Neural cell (in vitro differentiated cells): Measurements from ENCODE around the gene ILF2. TPM values are rescaled to one million over a fixed set of nuclear protein-coding genes. Genes with fewer than 3 reads are reported as not detected.

Experiments used
- H2AFZ ChIP-seq: fragments of 200-600, 300-800 bp; sonication (generic), shearing (Covaris generic); 2 replicates; pipeline ENCODE4 v1.6.0; 2014; ENCODE audit warnings: low read depth, mild to moderate bottlenecking, antibody characterized with exemption, low read length, moderate library complexity
- H3F3A ChIP-seq: fragments of 200-600 bp; shearing (Covaris generic); 2 replicates; pipeline ENCODE4 v1.6.1; 2016; ENCODE audit warnings: mild to moderate bottlenecking, moderate library complexity, mixed read lengths, antibody characterized with exemption, low read length; ENCODE audit not compliant: insufficient read depth, poor library complexity, severe bottlenecking
- H3K27ac ChIP-seq: fragments of 200-600, 300-800 bp; sonication (generic), shearing (Covaris generic); 2 replicates; pipeline ENCODE4 v1.5.1; 2014; ENCODE audit warnings: mild to moderate bottlenecking, low read length, moderate library complexity
- H3K27me3 ChIP-seq: fragments of 300-800, 200-600 bp; sonication (generic), shearing (Covaris generic); 2 replicates; pipeline ENCODE4 v1.6.0; 2014; ENCODE audit warnings: mild to moderate bottlenecking, low read depth, low read length, moderate library complexity; ENCODE audit not compliant: insufficient read depth
- H3K36me3 ChIP-seq: fragments of 300-800, 200-600 bp; sonication (generic), shearing (Covaris generic); 2 replicates; pipeline ENCODE4 v1.5.1; 2014; ENCODE audit warnings: mild to moderate bottlenecking, antibody characterized with exemption, low read length, moderate library complexity; ENCODE audit not compliant: insufficient read depth
- H3K4me2 ChIP-seq: fragments of 300-800, 200-600 bp; sonication (generic), shearing (Covaris generic); 2 replicates; pipeline ENCODE4 v1.6.0; 2014; ENCODE audit warnings: mild to moderate bottlenecking, low read length
- H3K4me3 ChIP-seq: fragments of 300-800, 200-600 bp; sonication (generic), shearing (Covaris generic); 2 replicates; pipeline ENCODE4 v1.5.1; 2014; ENCODE audit warnings: mild to moderate bottlenecking, low read length, moderate library complexity
- H3K79me2 ChIP-seq: fragments of 200-600 bp; shearing (Covaris generic); replicated peaks from 2 replicates; pipeline ENCODE4 v1.6.0; 2014; ENCODE audit warnings: mild to moderate bottlenecking, low read length, moderate library complexity; ENCODE audit not compliant: insufficient read depth
- H3K9ac ChIP-seq: fragments of 300-800, 200-600 bp; sonication (generic), shearing (Covaris generic); 2 replicates; pipeline ENCODE4 v1.6.1; 2016; ENCODE audit warnings: mild to moderate bottlenecking, low read length, mixed read lengths
- H3K9me2 ChIP-seq: fragments of 200-600 bp; shearing (Covaris generic); 2 replicates; pipeline ENCODE4 v1.6.1; 2016; ENCODE audit warnings: mild to moderate bottlenecking, low read length, mixed read lengths; ENCODE audit not compliant: insufficient read depth
- H3K9me3 ChIP-seq: fragments of 200-600, 300-800 bp; sonication (generic), shearing (Covaris generic); 2 replicates; pipeline ENCODE4 v1.6.1; 2016; ENCODE audit warnings: mild to moderate bottlenecking, mixed run types, low read length, moderate library complexity, mixed read lengths
- H4K20me1 ChIP-seq: fragments of 200-600 bp; shearing (Covaris generic); 2 replicates; pipeline ENCODE4 v1.6.1; 2016; ENCODE audit warnings: mild to moderate bottlenecking, mixed run types; ENCODE audit not compliant: insufficient read depth
- EP300 ChIP-seq: fragments of 450-650 bp; conservative IDR thresholded peaks from 2 replicates; pipeline ENCODE4 v1.6.1; 2014; ENCODE audit warnings: antibody characterized with exemption, mild to moderate bottlenecking, moderate library complexity; ENCODE audit not compliant: poor library complexity, severe bottlenecking
- EZH2 ChIP-seq: fragments of 200-600, 300-800 bp; shearing (Covaris generic), sonication (generic); IDR thresholded peaks from 2 replicates; pipeline ENCODE4 v1.6.1; 2014; ENCODE audit warnings: antibody characterized with exemption, low read length, borderline replicate concordance, mild to moderate bottlenecking; ENCODE audit not compliant: insufficient read depth, poor library complexity, severe bottlenecking
- MXI1 ChIP-seq: fragments of 450-650 bp; conservative IDR thresholded peaks from 2 replicates; pipeline ENCODE4 v1.6.1; 2014; ENCODE audit warnings: antibody characterized with exemption, mild to moderate bottlenecking; ENCODE audit not compliant: poor library complexity, severe bottlenecking
- POLR2AphosphoS5 ChIP-seq: IDR thresholded peaks from 2 replicates; pipeline ENCODE4 v1.6.1; 2012
- RAD21 ChIP-seq: fragments of 450-650 bp; conservative IDR thresholded peaks from 2 replicates; pipeline ENCODE4 v1.6.1; 2014; ENCODE audit warnings: antibody characterized with exemption, mild to moderate bottlenecking, moderate library complexity
- SMC3 ChIP-seq: fragments of 450-650 bp; conservative IDR thresholded peaks from 2 replicates; pipeline ENCODE4 v1.6.1; 2014; ENCODE audit warnings: antibody characterized with exemption, mild to moderate bottlenecking, moderate library complexity; ENCODE audit not compliant: poor library complexity
- TAF1 ChIP-seq: IDR thresholded peaks from 2 replicates; pipeline ENCODE4 v1.6.1; 2012; ENCODE audit warnings: low read depth
- polyA plus RNA-seq: library from polyadenylated mRNA; depleted of rRNA; stranded (reverse); fragments of >200 nt; gene quantifications from 2 replicates; pipeline ENCODE4 v1.2.3, GENCODE V29; 2014
- TF ChIP-seq, protein P1 (sequence below): IDR thresholded peaks from 2 replicates; pipeline ENCODE4 v1.6.1; 2012; ENCODE audit warnings: borderline replicate concordance
- TF ChIP-seq, protein P2 (sequence below): fragments of 450-650 bp; IDR thresholded peaks from 2 replicates; pipeline ENCODE4 v1.5.1; 2014; ENCODE audit warnings: antibody characterized with exemption, mild to moderate bottlenecking, moderate library complexity; ENCODE audit not compliant: poor library complexity, severe bottlenecking

The ILF2 gene
- polyA plus RNA-seq, 1 donor from 2014 or later, result 410 TPM

DNA sequence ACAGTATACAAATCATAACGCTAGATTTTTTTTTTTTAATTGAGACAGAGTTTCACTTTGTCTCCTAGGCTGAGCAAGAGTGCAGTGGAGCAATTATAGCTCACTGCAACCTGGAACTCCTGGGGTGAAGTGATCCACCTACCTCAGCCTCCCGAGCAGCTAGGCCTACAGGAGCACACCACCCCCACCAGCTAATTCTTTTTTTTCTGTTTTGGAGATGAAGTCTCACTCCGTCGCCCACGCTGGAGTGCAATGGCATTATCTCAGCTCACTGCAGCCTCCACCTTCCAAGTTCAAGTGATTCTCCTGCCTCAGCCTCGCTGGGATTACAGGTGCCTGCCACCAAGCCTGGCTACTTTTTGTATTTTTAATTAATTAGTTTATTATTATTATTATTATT, 29.0 kb upstream of the ILF2 start:
- no peaks in the 10 kb centered on the region for H3K36me3 ChIP-seq
- TF ChIP-seq, protein P1, sequence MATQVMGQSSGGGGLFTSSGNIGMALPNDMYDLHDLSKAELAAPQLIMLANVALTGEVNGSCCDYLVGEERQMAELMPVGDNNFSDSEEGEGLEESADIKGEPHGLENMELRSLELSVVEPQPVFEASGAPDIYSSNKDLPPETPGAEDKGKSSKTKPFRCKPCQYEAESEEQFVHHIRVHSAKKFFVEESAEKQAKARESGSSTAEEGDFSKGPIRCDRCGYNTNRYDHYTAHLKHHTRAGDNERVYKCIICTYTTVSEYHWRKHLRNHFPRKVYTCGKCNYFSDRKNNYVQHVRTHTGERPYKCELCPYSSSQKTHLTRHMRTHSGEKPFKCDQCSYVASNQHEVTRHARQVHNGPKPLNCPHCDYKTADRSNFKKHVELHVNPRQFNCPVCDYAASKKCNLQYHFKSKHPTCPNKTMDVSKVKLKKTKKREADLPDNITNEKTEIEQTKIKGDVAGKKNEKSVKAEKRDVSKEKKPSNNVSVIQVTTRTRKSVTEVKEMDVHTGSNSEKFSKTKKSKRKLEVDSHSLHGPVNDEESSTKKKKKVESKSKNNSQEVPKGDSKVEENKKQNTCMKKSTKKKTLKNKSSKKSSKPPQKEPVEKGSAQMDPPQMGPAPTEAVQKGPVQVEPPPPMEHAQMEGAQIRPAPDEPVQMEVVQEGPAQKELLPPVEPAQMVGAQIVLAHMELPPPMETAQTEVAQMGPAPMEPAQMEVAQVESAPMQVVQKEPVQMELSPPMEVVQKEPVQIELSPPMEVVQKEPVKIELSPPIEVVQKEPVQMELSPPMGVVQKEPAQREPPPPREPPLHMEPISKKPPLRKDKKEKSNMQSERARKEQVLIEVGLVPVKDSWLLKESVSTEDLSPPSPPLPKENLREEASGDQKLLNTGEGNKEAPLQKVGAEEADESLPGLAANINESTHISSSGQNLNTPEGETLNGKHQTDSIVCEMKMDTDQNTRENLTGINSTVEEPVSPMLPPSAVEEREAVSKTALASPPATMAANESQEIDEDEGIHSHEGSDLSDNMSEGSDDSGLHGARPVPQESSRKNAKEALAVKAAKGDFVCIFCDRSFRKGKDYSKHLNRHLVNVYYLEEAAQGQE, result no peak
- TF ChIP-seq EZH2 (no peak), SMC3 (no peak), EP300 (no peak), TAF1 (no peak), MXI1 (no peak), POLR2AphosphoS5 (no peak), RAD21 (no peak)
- TF ChIP-seq, protein P2, sequence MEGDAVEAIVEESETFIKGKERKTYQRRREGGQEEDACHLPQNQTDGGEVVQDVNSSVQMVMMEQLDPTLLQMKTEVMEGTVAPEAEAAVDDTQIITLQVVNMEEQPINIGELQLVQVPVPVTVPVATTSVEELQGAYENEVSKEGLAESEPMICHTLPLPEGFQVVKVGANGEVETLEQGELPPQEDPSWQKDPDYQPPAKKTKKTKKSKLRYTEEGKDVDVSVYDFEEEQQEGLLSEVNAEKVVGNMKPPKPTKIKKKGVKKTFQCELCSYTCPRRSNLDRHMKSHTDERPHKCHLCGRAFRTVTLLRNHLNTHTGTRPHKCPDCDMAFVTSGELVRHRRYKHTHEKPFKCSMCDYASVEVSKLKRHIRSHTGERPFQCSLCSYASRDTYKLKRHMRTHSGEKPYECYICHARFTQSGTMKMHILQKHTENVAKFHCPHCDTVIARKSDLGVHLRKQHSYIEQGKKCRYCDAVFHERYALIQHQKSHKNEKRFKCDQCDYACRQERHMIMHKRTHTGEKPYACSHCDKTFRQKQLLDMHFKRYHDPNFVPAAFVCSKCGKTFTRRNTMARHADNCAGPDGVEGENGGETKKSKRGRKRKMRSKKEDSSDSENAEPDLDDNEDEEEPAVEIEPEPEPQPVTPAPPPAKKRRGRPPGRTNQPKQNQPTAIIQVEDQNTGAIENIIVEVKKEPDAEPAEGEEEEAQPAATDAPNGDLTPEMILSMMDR, result no peak
- no peak overlapping the region for H2AFZ ChIP-seq
- H3K4me3 ChIP-seq, result no peak overlapping the region
- H3K4me2 ChIP-seq, result no peak overlapping the region
- H3F3A ChIP-seq, result no peaks in the 10 kb centered on the region
- no peaks in the 10 kb centered on the region for H3K27me3 ChIP-seq
- no peaks in the 10 kb centered on the region for H4K20me1 ChIP-seq
- no peaks in the 10 kb centered on the region for H3K9me2 ChIP-seq
- H3K79me2 ChIP-seq, result no peaks in the 10 kb centered on the region
- no peak overlapping the region for H3K27ac ChIP-seq
- no peaks in the 10 kb centered on the region for H3K9me3 ChIP-seq
- no peak overlapping the region for H3K9ac ChIP-seq

DNA sequence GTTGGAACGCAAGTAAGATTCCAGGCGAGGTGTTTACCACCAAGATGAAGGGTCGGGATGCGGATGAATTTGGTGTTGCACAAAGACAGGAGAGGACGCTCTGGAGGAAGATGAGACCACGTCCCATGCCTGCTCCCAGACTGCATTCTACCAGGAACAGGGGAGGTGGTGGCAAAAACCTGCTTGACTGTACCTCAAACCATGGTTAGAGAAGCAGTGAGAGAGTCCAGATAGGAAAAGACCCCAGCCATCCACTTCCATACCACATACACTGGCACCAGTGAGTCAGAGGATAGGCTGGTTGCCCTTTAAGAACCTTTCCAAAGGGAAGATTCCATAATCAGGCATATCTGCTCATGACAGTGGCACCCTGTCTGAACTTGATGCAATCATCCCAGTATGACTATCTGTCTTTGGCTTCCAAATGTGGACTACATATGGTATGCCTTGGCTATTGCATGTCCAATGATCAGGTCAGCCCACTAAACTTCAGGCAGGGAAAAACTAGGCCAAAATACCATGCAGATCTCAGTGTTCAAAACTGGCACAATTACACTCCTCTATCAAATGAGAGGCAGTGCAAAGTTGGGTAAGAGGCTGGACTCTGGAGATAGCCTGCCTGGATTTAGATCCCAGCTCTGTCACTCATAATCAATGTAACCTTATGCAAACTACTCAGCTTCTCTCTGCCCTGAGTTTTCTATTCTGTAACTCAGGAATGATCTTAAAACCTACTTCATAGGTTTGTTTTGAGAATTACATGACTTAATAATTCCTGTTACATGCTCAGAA, 28.3 kb upstream of the ILF2 start:
- Histone ChIP-seq H3K9me2 (no peaks in the 10 kb centered on the region), H3K36me3 (no peaks in the 10 kb centered on the region), H3K4me2 (no peak overlapping the region), H2AFZ (no peak overlapping the region), H3K4me3 (no peak overlapping the region), H3F3A (no peaks in the 10 kb centered on the region), H3K27me3 (no peaks in the 10 kb centered on the region), H4K20me1 (no peaks in the 10 kb centered on the region), H3K9me3 (no peaks in the 10 kb centered on the region), H3K9ac (no peak overlapping the region), H3K27ac (no peak overlapping the region), H3K79me2 (no peaks in the 10 kb centered on the region)
- TF ChIP-seq TAF1 (no peak), EZH2 (no peak), EP300 (no peak), MXI1 (no peak), POLR2AphosphoS5 (no peak), SMC3 (no peak), RAD21 (no peak)
- TF ChIP-seq, protein P2, result no peak
- TF ChIP-seq, protein P1, result no peak
